GM12878 (cell line): ENCODE measurements around the gene POLD4. TPM values are rescaled to one million over a fixed set of nuclear protein-coding genes. Genes with fewer than 3 reads are reported as not detected.

ENCODE experiments used
- ATAC-seq: fragments of 200-7000 bp; cut with Tn5 transposase; 3 replicates; pipeline ENCODE4 v1.9.1; 2020; ENCODE audit warnings: mild to moderate bottlenecking, moderate library complexity
- BruUV-seq: library from RNA; stranded (reverse); fragments of 400-500 nt; replicated peaks from 2 replicates; lab custom pipeline; 2021; lab: Mats Ljungman, UMichigan
- CTCF ChIA-PET: fragments of 300-600 bp; sonication (Branson Sonifier 250); formaldehyde crosslinking; extraction: SDS; loops from one replicate; lab custom pipeline; 2021; ENCODE audit warnings: inconsistent platforms; lab: Yijun Ruan, JAX
- POLR2A ChIA-PET: fragments of 350-600 bp; formaldehyde crosslinking; extraction: SDS; loops from one replicate; lab custom pipeline; 2021; ENCODE audit warnings: inconsistent platforms; lab: Charles Lee
- RAD21 ChIA-PET: fragments of 300-600 bp; sonication (Branson Sonifier 250); formaldehyde crosslinking; loops from one replicate; lab custom pipeline; 2023; ENCODE audit warnings: antibody characterized with exemption; ENCODE audit not compliant: unreplicated experiment; lab: Charles Lee
- SMC1A ChIA-PET: fragments of 300-600 bp; sonication (Branson Sonifier 250); formaldehyde crosslinking; loops from one replicate; lab custom pipeline; 2023; ENCODE audit not compliant: unreplicated experiment, uncharacterized antibody; lab: Charles Lee
- DNase-seq: peaks from one replicate; pipeline ENCODE4 v3.0.0-alpha.2; 2011; ENCODE audit warnings: low read depth, low spot score
- FAIRE-seq: peaks from 3 replicates; lab custom pipeline; 2011; peaks lifted over from hg19 to GRCh38; lab: Jason Lieb, UNC
- H2AFZ ChIP-seq: 2 replicates; pipeline ENCODE4 v1.6.0; 2011; ENCODE audit warnings: low read depth, low read length, control low read depth; ENCODE audit not compliant: control insufficient read depth
- H3K27ac ChIP-seq: 2 replicates; pipeline ENCODE4 v1.5.1; 2011; ENCODE audit warnings: control low read depth; ENCODE audit not compliant: control insufficient read depth, insufficient read depth
- H3K27me3 ChIP-seq, 2 experiments: replicated peaks in 1 of 2; 2 replicates each; pipeline versions ENCODE4 v1.6.0 to v1.6.1; 2011; ENCODE audit warnings: low read length in 1 of 2; ENCODE audit not compliant: control insufficient read depth in 2 of 2, insufficient read depth in 2 of 2
- H3K36me3 ChIP-seq, 2 experiments: 2 replicates each; pipeline ENCODE4 v1.5.1; 2011; ENCODE audit warnings: low read length in 1 of 2; ENCODE audit not compliant: control insufficient read depth in 2 of 2, insufficient read depth in 2 of 2
- H3K4me1 ChIP-seq: 2 replicates; pipeline ENCODE4 v1.6.1; 2011; ENCODE audit warnings: mild to moderate bottlenecking, low read length, moderate library complexity, mixed read lengths; ENCODE audit not compliant: control insufficient read depth, insufficient read depth
- H3K4me2 ChIP-seq: 2 replicates; pipeline ENCODE4 v1.6.0; 2011; ENCODE audit warnings: control low read depth; ENCODE audit not compliant: control insufficient read depth, insufficient read depth
- H3K4me3 ChIP-seq: fragments of 200-600 bp; sonication (generic); 2 replicates; pipeline ENCODE4 v1.5.1; 2016
- H3K79me2 ChIP-seq: 2 replicates; pipeline ENCODE4 v1.6.0; 2011; ENCODE audit warnings: low read length; ENCODE audit not compliant: control insufficient read depth, insufficient read depth
- H3K9ac ChIP-seq: 2 replicates; pipeline ENCODE4 v1.8.0; 2011; ENCODE audit warnings: low read length, control low read depth, mixed read lengths; ENCODE audit not compliant: control insufficient read depth, insufficient read depth
- H3K9me3 ChIP-seq: replicated peaks from 3 replicates; pipeline ENCODE4 v1.5.1; 2011; ENCODE audit warnings: mild to moderate bottlenecking, low read length; ENCODE audit not compliant: control insufficient read depth, insufficient read depth
- H4K20me1 ChIP-seq: 2 replicates; pipeline ENCODE4 v1.6.0; 2011; ENCODE audit not compliant: control insufficient read depth, insufficient read depth
- BHLHE40 ChIP-seq, 2 experiments: fragments of 450-650 bp in 1 of 2; IDR thresholded peaks; 2 replicates each; pipeline ENCODE4 v1.6.1; 2011 to 2017; ENCODE audit warnings: low read depth in 2 of 2, borderline replicate concordance in 1 of 2, improper control_type of control experiment in 1 of 2, low read length in 1 of 2, mild to moderate bottlenecking in 1 of 2
- BMI1 ChIP-seq: fragments of 450-650 bp; IDR thresholded peaks from 2 replicates; pipeline ENCODE4 v1.6.1; 2016; ENCODE audit warnings: mild to moderate bottlenecking, moderate library complexity, borderline replicate concordance
- CREB1 ChIP-seq: IDR thresholded peaks from 2 replicates; pipeline ENCODE4 v1.6.1; 2012; ENCODE audit warnings: low read depth, mild to moderate bottlenecking, inconsistent platforms
- DPF2 ChIP-seq: fragments of 450-650 bp; IDR thresholded peaks from 2 replicates; pipeline ENCODE4 v1.6.1; 2017; ENCODE audit warnings: mild to moderate bottlenecking
- GABPA ChIP-seq: IDR thresholded peaks from 2 replicates; pipeline ENCODE4 v1.6.1; 2014; ENCODE audit warnings: antibody characterized with exemption, low read depth, mild to moderate bottlenecking, inconsistent platforms
- MAX ChIP-seq: IDR thresholded peaks from 2 replicates; pipeline ENCODE4 v1.6.1; 2012; ENCODE audit warnings: low read depth, low read length, improper control_type of control experiment
- NR2C2 ChIP-seq: IDR thresholded peaks from 2 replicates; pipeline ENCODE4 v1.6.1; 2011; ENCODE audit warnings: borderline replicate concordance, low read depth; ENCODE audit not compliant: control insufficient read depth, insufficient read length
- RAD21 ChIP-seq: IDR thresholded peaks from 2 replicates; pipeline ENCODE4 v1.6.1; 2011; ENCODE audit warnings: mild to moderate bottlenecking, low read depth, low read length, moderate library complexity; ENCODE audit not compliant: insufficient read depth
- TCF7 ChIP-seq: IDR thresholded peaks from 2 replicates; pipeline ENCODE4 v1.6.1; 2014; ENCODE audit warnings: antibody characterized with exemption, borderline replicate concordance
- ZSCAN29 ChIP-seq: fragments of 450-650 bp; IDR thresholded peaks from 2 replicates; pipeline ENCODE4 v1.6.1; 2017; ENCODE audit warnings: mild to moderate bottlenecking, moderate library complexity
- WGBS: methylation state at CpG from one replicate; pipeline ENCODE4 v1.1.6; 2016; ENCODE audit warnings: low lambda C conversion rate; ENCODE audit not compliant: insufficient replicate concordance, insufficient coverage; ENCODE audit errors: missing lambda C conversion rate; 5-methylcytosine and 5-hydroxymethylcytosine counted together
- in situ Hi-C: fragments of 300-500 bp; cut with MboI; formaldehyde crosslinking; loops from 9 replicates; pipeline ENCODE4 v1.14.3; 2018; ENCODE audit warnings: mixed read lengths
- intact Hi-C: fragments of 100-400 bp; cut with micrococcal nuclease; formaldehyde crosslinking; loops from one replicate; pipeline ENCODE4 v1.14.2; 2022; ENCODE audit not compliant: unreplicated experiment
- polyA plus RNA-seq, 11 experiments: library from polyadenylated mRNA; depleted of rRNA in 4 of 11; unstranded in 6 of 11; stranded (reverse) in 5 of 11; fragments of >200 nt; fragmentation: Nextera tagmentation in 4 of 11; fragmentation: Illumina TruSeq in 1 of 11; extraction: Ambion mirVana in 4 of 11; extraction: Trizol in 1 of 11; gene quantifications; 1 replicate in 1 of 11; 2 replicates in 10 of 11; pipeline versions ENCODE4 v1.2.1 to v1.2.3, GENCODE V29; 2011 to 2016; ENCODE audit warnings: inconsistent platforms in 2 of 11, missing spikeins in 2 of 11, low read depth in 1 of 11
- total RNA-seq, 4 experiments: library from RNA; depleted of rRNA in 3 of 4; stranded (reverse); fragments of >200 nt in 3 of 4; fragmentation: Illumina TruSeq in 1 of 4; extraction: Trizol in 1 of 4; gene quantifications; 2 replicates each; pipeline versions ENCODE4 v1.2.1 to v1.2.3, GENCODE V29; 2013 to 2021

The POLD4 gene
- total and polyA plus RNA-seq, 10 of the 15 experiments (the other 5 are each of a cell fraction or from before 2014, with no cell fraction given) = 8.1 to 176 (median 88.1) TPM

GRCh38 chr11:67309661-67310061 is 43.7 kb downstream of the POLD4 start:
- DNase-seq = no peak
- TF ChIP-seq GABPA = no peak
- TF ChIP-seq CREB1 = no peak
- TF ChIP-seq NR2C2 = no peak
- TF ChIP-seq DPF2 = no peak
- TF ChIP-seq RAD21 = no peak
- no peak for TF ChIP-seq BHLHE40 (IDR thresholded peaks at IDR 0.05; ENCODE audit: borderline replicate concordance in 1 of 2, low read depth in 2 of 2, low read length in 1 of 2)
- no peak for TF ChIP-seq TCF7
- TF ChIP-seq MAX = no peak
- TF ChIP-seq BMI1 = no peak
- TF ChIP-seq ZSCAN29 = no peak
- TF ChIP-seq, all 136 proteins: peak for 0
- intact Hi-C loops = no loop called here
- Histone ChIP-seq H3K9ac (no peak overlapping the region), H2AFZ (no peak overlapping the region), H3K4me3 (no peak overlapping the region), H3K27me3 (no peaks in the 10 kb centered on the region), H3K9me3 (no peaks in the 10 kb centered on the region), H3K79me2 (no peaks in the 10 kb centered on the region), H3K36me3 (no peaks in the 10 kb centered on the region), H4K20me1 (no peaks in the 10 kb centered on the region), H3K4me1 (no peaks in the 10 kb centered on the region), H3K27ac (no peak overlapping the region), H3K4me2 (no peak overlapping the region)
- in situ Hi-C loops = no loop called here
- ChIA-PET SMC1A (no interaction called here), POLR2A (no interaction called here), RAD21 (no interaction called here), CTCF (no interaction called here)
- WGBS = 81% methylated on average over 14 of the region's 14 CpGs
- no TSS peak for BruUV-seq
- no peak for FAIRE-seq
- ATAC-seq = no peak
